Progenitor cell of endocrine pancreas (in vitro differentiated cells): ENCODE data around the gene GABRG1. TPM values are rescaled to one million over a fixed set of nuclear protein-coding genes. Genes with fewer than 3 reads are reported as not detected.

ENCODE experiments used
- DNase-seq: peaks from one replicate; pipeline ENCODE4 v3.0.0; 2021; ENCODE audit warnings: low spot score; ENCODE audit not compliant: unreplicated experiment
- H3K27ac Mint-ChIP-seq: 2 replicates; pipeline ENCODE4 v1.8.0; 2021; ENCODE audit warnings: mild to moderate bottlenecking, moderate library complexity, mixed read lengths
- H3K27me3 Mint-ChIP-seq: 2 replicates; pipeline ENCODE4 v1.8.0; 2021; ENCODE audit warnings: mixed read lengths
- H3K36me3 Mint-ChIP-seq: 2 replicates; pipeline ENCODE4 v1.8.0; 2022; ENCODE audit warnings: mixed read lengths; ENCODE audit not compliant: insufficient read depth
- H3K4me1 Mint-ChIP-seq: 2 replicates; pipeline ENCODE4 v1.8.0; 2021; ENCODE audit warnings: low read depth, mixed read lengths
- H3K4me3 Mint-ChIP-seq: 2 replicates; pipeline ENCODE4 v1.8.0; 2021; ENCODE audit warnings: low read depth, mild to moderate bottlenecking, moderate library complexity, mixed read lengths
- H3K9me3 Mint-ChIP-seq: 2 replicates; pipeline ENCODE4 v1.8.0; 2021; ENCODE audit warnings: low read depth, mixed read lengths
- total RNA-seq: library from RNA; stranded (reverse); gene quantifications from 2 replicates; pipeline ENCODE4 v1.2.1, GENCODE V29; 2021
- TF ChIP-seq, protein P1 (sequence below): fragments of 200-600 bp; sonication (generic); IDR thresholded peaks from one replicate; pipeline ENCODE4 v1.5.0; 2021; ENCODE audit warnings: antibody characterized with exemption, mild to moderate bottlenecking; ENCODE audit not compliant: unreplicated experiment

The GABRG1 gene
- total RNA-seq, 1 donor from 2014 or later, result not detected

GRCh38 chr4:46081248-46081647 is 42.6 kb downstream of the GABRG1 start:
- Mint-ChIP-seq H3K36me3 (no peaks in the 10 kb centered on the region), H3K9me3 (no peaks in the 10 kb centered on the region), H3K4me1 (no peaks in the 10 kb centered on the region), H3K27me3 (no peaks in the 10 kb centered on the region), H3K4me3 (no peak overlapping the region), H3K27ac (no peak overlapping the region)
- TF ChIP-seq, protein P1, sequence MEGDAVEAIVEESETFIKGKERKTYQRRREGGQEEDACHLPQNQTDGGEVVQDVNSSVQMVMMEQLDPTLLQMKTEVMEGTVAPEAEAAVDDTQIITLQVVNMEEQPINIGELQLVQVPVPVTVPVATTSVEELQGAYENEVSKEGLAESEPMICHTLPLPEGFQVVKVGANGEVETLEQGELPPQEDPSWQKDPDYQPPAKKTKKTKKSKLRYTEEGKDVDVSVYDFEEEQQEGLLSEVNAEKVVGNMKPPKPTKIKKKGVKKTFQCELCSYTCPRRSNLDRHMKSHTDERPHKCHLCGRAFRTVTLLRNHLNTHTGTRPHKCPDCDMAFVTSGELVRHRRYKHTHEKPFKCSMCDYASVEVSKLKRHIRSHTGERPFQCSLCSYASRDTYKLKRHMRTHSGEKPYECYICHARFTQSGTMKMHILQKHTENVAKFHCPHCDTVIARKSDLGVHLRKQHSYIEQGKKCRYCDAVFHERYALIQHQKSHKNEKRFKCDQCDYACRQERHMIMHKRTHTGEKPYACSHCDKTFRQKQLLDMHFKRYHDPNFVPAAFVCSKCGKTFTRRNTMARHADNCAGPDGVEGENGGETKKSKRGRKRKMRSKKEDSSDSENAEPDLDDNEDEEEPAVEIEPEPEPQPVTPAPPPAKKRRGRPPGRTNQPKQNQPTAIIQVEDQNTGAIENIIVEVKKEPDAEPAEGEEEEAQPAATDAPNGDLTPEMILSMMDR, result no peak
- no peak for DNase-seq

DNA sequence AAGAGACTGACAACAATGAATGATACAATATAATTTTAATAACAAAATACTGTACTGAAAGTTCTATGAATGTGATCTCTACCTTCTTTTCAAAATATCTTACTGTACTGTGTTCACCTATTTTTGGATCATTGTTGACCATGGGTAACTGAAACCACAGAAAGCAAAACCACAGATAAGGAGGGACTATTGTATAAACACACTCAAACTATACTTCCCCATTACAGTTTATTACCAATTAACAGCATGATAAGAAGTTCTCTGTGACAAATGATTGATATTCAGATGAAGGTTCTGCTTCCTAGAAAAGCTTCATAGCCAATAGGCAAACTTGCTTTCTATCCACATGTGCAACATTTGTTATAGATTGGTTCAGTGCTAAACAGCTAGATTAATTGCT is 50.1 kb downstream of the GABRG1 start:
- Mint-ChIP-seq H3K9me3 (no peaks in the 10 kb centered on the region), H3K27me3 (no peaks in the 10 kb centered on the region), H3K36me3 (no peaks in the 10 kb centered on the region), H3K4me3 (no peak overlapping the region), H3K4me1 (peaks cover 2% of the 10 kb centered on the region), H3K27ac (no peak overlapping the region)
- no peak for DNase-seq
- TF ChIP-seq, protein P1, result no peak

DNA sequence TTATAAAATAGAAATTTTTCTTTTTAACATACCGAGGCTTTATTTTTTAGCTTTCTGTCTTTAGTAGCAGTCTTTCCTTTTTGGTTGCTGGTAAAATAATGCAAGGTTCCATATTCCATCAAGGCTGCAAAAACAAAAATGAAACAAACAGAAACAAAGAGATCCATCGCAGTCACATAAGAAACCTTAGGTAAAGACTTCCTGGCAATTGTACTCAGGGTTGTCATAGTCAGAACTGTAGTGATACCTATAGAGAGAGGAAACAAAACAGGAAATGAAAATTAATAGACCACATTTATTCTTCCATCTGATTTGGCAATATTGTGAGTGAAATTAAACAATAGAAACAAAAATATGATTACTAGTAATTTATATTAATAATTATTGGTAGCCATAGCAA is 72.5 kb downstream of the GABRG1 start:
- Mint-ChIP-seq H3K27ac (no peak overlapping the region), H3K4me3 (no peak overlapping the region), H3K27me3 (no peaks in the 10 kb centered on the region), H3K9me3 (no peaks in the 10 kb centered on the region), H3K4me1 (no peaks in the 10 kb centered on the region), H3K36me3 (no peaks in the 10 kb centered on the region)
- TF ChIP-seq, protein P1, result no peak
- DNase-seq, result no peak

DNA sequence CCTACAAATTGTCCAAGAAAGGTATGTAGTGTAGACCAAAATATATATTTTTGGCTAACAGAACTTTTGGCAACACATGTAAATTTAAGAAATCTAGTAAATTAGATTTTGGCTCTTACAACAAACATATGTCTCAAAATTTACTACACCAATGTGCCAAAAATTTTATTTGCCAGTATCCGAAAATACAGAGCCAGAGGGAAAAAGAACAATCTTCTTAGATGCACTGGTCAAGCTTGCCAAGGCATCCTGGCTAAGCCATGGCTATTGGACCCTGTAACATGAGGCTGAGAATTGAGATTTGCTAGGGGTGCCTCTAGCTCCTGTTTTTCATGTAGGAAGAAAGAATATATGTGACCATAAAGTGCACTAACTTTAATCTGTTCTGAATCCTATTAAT is 91.8 kb downstream of the GABRG1 start:
- H3K4me3 Mint-ChIP-seq, result no peak overlapping the region

GRCh38 chr4:46016306-46016705 is 107.5 kb downstream of the GABRG1 start:
- H3K4me3 Mint-ChIP-seq, result no peak overlapping the region
- no peaks in the 10 kb centered on the region for H3K27me3 Mint-ChIP-seq
- H3K27ac Mint-ChIP-seq, result no peak overlapping the region
- TF ChIP-seq, protein P1, result no peak
- no peaks in the 10 kb centered on the region for H3K4me1 Mint-ChIP-seq
- no peaks in the 10 kb centered on the region for H3K36me3 Mint-ChIP-seq
- DNase-seq, result no peak
- H3K9me3 Mint-ChIP-seq, result no peaks in the 10 kb centered on the region

More for the DNA sequence above, 91.8 kb downstream of the GABRG1 start:
- Mint-ChIP-seq H3K36me3 (no peaks in the 10 kb centered on the region), H3K27ac (no peak overlapping the region), H3K27me3 (no peaks in the 10 kb centered on the region), H3K9me3 (no peaks in the 10 kb centered on the region), H3K4me1 (no peaks in the 10 kb centered on the region)
- TF ChIP-seq, protein P1, result no peak
- no peak for DNase-seq
